HG03520 (cell line): ENCODE data around the gene CD302.
"Not testable (repeated sequence)": the region's sequence is repeated elsewhere in the genome, so short reads cannot be mapped to it uniquely, and the experiment has no call there.

Experiments
- ATAC-seq: cut with Tn5 transposase; IDR thresholded peaks from one replicate; pipeline ENCODE4 v1.9.1; 2021; ENCODE audit warnings: mild to moderate bottlenecking, moderate library complexity; ENCODE audit not compliant: unreplicated experiment

The CD302 gene

GRCh38 chr2:159795841-159796690, 1.9 kb downstream of the CD302 start:
- ATAC-seq = no peak

- no peak for ATAC-seq
Observed at GRCh38 chr2:159793326-159793725, 4.7 kb downstream of the CD302 start.

DNA sequence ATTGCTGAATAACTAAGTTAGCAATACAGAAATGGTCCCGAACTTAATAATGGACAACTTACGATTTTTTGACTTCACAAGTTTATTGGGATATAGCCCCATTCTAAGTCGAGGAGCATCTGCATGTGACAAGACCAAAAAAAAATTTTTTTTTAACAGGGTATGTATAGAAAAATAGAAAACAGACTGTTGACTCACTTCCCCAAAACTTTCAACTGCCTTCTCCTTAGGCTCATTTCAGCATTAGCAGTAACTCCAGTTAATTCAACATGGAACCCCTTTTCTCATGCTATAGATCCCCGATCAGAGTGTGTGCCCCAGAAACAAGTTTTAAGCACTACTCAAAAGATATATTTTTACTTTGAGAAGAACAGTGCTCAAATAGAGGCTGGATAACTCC, 5.4 kb downstream of the CD302 start:
- ATAC-seq = no peak

- ATAC-seq = no peak
Observed at GRCh38 chr2:159792036-159792435, 6.0 kb downstream of the CD302 start.

DNA sequence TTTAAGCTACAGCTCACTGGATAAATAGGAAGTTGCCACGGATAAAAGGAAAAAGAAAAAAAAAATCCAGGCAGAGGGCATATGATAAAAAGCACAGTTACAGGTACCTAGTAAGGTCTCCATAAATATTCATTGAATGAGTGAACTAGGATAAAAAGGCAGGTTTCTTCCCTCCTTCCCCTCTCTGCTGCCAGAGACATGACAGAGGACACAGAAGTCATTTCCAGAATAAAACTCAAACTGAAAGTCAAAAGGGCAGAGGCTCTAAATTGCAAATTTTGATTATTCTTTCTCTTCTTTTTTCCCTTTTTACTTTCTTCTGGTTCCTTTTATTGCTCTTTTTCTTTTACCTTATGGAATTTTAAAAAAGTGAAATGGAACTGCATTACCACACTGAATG, 7.7 kb downstream of the CD302 start:
- no peak for ATAC-seq

DNA sequence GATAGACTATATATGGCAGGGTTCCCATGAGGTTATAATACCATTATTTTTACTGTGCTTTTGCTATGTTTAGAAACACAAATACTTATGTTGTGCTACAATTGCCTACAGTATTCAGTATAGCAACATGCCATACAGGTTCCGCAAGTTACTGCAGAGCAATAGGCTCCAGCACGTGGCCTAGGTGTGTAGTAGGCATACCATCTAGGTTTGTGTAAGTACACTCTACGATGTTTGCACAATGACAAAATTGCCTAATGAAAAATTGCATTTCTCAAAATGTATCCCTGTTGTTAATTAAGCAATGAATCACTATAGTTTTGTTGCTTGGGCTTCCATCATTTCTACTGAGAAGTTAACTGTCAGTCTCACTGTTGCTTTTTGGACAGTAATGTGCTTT, 9.8 kb downstream of the CD302 start:
- no peak for ATAC-seq

DNA sequence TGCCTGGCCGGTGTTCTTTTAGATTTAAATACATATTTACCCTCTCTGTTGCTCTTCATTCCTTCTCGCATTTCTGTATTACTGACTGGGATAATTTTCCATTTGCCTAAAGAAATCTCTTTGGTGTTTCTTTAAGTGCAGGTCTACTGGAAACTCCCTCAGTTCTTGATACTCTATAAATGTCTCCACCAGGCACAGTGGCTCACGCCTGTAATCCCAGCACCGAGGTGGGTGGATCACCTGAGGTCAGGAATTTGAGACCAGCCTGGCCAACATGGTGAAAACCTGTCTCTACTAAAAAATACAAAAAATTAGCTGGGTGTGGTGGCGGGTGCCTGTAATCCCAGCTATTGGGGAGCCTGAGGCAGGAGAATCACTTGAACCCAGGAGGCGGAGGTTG, 10.4 kb downstream of the CD302 start:
- ATAC-seq = not testable (repeated sequence)

- no peak for ATAC-seq
Observed at GRCh38 chr2:159786938-159787337, 11.1 kb downstream of the CD302 start.

DNA sequence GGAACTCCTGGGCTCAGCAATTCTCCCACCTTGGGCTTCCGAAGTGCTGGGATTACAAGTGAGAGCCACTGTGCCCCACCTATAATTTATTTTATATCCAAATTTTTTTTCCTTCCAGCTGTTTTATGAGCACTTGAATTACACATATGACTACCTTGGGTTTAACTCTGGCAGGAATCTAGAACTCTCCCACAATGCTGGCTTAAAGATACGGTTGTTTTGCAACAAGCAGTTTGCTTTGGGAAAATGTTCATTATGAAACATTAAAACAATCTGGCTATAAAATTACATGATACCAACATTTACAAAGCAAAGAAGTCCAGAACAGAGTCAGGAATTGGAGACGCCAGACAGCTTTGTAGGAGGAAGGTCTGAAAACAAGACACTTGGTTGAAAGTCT, 12.8 kb downstream of the CD302 start:
- no peak for ATAC-seq

GRCh38 chr2:159784744-159785143, 13.3 kb downstream of the CD302 start:
- not testable (repeated sequence) for ATAC-seq

GRCh38 chr2:159783556-159783955, 14.5 kb downstream of the CD302 start:
- no peak for ATAC-seq

GRCh38 chr2:159776321-159776720, 21.7 kb downstream of the CD302 start:
- no peak for ATAC-seq

GRCh38 chr2:159775021-159775420, 23.0 kb downstream of the CD302 start:
- ATAC-seq = no peak

- ATAC-seq = no peak
Observed at GRCh38 chr2:159774370-159774990, 23.5 kb downstream of the CD302 start.

GRCh38 chr2:159773886-159774285, 24.1 kb downstream of the CD302 start:
- no peak for ATAC-seq

GRCh38 chr2:159773426-159773825, 24.6 kb downstream of the CD302 start:
- ATAC-seq = no peak

- no peak for ATAC-seq
Observed at GRCh38 chr2:159769147-159769546, 28.9 kb downstream of the CD302 start.

- no peak for ATAC-seq
Observed at GRCh38 chr2:159762075-159762474, 35.9 kb downstream of the CD302 start.

DNA sequence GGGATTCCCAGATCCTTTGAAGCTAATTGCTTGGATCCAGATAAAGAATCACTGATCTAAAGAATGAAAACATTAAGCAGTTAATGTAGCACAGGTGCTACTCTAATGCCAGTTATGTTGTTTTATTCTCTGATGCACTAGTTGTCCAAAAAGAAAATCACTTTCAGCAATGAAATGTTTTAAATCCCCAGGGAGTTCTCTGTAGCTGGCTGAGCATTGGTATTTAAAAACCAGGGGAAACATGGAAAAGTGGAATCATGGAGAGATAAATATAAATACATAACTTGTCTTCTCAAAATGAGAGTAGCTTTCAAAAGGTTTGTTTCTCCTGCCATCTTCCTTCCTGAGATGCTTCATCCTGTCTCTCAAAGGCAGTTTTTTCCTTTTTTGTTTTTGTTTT, 37.7 kb downstream of the CD302 start:
- no peak for ATAC-seq

DNA sequence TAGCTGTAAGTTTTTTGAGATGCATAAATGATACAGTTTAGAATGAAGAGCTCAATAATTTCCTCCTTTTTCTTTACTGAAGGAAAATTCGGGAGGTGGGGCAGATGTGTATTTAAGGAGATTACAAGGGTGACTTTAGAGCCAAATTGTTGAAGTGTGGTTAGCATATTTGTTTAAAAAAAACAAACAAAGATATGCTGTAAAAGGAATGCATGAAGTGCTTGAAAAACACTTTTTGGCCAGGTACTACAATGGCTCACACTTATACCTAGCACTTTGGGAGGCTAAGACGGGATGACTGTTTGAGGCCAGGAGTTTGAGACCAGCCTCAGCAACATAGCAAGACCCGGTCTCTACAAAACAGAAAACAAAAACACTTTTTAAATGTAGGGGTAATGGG, 38.4 kb downstream of the CD302 start:
- no peak for ATAC-seq

GRCh38 chr2:159758686-159759085, 39.3 kb downstream of the CD302 start:
- no peak for ATAC-seq

GRCh38 chr2:159758239-159758638, 39.8 kb downstream of the CD302 start:
- ATAC-seq = no peak
